HG03066 (cell line): ENCODE data around the gene CRYBA4.

Experiments
- ATAC-seq: cut with Tn5 transposase; IDR thresholded peaks from one replicate; pipeline ENCODE4 v1.9.1; 2021; ENCODE audit warnings: low read depth; ENCODE audit not compliant: unreplicated experiment

CRYBA4 gene

DNA sequence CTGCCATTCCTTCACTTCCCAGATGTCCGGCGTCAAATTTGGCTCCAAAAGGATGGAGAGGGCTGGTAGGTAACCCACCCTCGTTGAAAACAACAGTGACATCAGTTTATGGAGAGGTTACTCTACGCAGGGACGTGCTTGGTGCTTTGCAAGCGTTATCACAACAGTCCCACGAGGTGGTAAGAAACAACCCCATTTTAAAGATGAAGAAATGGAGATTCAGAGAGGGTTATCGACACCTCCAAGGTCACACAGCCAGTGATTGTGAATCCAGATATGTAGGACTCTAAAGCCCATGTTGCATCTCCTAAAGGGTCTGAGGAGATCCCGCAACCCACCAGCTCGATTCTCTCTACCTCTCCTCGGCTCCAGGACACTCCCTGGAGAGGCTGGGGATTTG is 36.4 kb downstream of the CRYBA4 start:
- ATAC-seq, result no peak

DNA sequence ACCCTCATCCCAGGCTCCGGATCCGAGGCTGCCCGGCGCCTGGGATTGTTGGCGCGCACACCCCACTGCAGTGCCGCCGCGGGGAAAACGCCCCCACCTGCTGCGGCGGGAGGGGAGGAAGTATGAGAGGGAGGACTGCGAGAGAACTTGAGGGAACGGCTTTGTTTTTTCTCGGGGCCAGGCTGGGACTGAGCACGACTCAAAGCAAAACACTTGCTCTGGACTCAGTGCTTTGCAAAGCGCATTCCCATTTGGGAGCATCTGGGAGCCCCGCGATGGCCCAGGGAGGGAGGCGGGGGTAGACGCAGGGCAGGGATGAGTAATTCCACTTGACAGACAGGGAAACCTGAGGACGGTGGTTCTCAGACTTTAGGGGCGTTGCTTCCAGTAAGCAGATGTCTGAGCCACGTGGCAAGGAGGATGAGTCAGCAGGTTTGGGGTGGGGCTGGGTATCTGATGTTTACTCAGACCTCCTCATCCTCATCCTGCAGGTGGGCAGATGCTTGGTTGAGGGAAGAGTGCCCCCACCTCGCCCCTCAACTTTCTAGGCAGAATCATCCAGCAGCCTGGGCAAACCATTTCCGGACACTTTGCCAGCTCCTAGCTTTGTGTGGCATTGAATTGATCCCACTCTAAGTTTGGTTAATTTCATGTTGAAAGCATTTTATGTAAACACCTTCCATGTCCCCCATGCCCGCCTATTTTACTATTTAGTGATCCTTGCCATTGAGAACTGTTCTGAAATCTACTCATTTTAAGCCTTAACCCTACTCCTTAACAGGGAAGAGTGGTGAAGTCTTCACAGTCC is 37.1 kb downstream of the CRYBA4 start:
- ATAC-seq, result peak; percentile 64

DNA sequence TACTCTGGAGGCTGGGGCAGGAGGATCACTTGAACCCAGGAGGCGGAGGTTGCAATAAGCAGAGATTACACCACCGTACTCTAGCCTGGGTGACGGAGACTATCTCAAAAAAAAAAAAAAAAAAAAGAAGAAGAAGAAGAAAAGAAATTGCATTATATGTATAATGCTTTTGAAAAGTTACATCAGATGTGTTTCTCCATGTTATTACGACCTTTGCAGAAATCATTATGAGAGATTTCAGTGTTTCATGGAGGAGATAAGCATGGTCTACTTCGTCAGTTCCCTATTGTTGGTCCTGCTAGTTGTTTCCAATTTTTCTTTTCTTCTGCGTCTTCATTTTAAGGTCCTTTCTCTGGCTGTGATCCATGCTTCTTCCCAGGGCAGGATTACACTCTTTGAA is 38.6 kb downstream of the CRYBA4 start:
- ATAC-seq, result no peak

DNA sequence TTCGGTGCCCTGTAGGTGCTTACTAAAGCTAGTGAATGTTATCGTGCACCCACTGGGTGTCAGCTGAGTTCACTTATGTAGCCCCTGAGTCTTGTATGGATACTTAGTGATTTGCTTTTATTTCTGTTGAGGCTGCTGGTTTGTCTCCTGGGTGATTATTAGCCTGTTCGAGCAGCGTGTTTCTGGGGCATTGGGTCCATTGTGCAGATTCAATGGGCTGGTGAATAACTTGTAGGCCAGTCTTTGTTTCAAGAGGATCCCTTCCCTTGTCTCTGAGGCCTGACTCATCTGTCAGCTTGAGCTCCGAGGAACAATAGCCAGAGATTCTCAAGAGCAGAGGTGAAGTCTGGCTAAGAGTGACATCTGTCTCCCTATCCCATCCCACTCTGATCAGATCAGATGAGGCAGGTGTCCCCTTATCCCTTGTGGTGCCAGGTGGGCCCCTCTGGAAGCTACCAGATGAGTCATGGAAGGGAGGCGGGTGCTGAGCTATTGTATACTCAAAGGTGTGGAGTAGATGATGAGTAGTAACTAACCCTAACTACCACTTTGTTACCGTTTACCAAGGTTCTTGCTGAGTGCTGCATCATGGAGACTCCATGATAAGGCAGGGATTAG is 39.3 kb downstream of the CRYBA4 start:
- no peak for ATAC-seq

DNA sequence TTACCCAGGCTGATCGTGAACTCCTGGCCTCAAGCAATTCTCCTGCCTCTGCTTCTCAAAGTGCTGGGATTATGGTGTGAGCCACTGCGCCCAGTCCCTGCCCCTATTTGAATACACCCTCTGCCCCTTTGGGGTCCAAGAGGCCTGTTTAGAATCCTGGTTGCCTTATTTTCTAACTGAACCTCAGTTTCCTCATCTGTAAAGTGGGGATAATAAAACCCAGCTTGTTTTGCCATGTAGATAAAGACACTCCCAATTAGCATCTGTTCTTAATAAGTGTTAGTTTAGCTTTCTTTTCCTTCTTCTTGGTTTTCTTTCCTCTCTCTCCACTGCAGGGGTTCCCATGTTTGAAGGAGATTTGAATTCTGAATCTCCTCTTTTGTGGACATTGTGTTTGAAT is 40.4 kb downstream of the CRYBA4 start:
- ATAC-seq, result no peak

DNA sequence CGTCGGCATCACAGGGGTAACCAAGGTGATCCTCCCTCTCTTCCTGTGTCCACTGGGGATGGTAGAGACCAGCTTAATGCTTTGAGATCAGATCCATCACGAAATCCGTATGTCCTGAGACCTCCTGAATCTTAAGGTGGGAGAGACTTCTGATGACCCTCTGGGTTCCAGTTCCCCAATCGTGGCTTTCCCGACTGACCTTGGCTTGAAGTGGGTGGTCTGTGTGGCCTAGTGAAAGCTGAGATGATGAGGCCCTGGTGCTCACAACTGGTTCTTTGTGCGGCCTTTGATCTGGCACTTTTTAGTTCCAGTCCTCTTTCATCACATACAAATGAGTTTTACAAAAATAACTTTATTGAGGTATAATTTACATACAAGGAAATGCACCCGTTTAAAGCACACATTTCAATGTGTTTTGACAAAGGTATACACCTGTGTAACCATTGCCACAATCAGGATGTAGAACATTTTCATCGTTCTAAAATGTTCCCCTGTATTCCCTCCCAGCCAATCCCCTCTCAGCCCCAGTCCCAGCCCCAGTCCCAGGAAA is 41.7 kb downstream of the CRYBA4 start:
- no peak for ATAC-seq

DNA sequence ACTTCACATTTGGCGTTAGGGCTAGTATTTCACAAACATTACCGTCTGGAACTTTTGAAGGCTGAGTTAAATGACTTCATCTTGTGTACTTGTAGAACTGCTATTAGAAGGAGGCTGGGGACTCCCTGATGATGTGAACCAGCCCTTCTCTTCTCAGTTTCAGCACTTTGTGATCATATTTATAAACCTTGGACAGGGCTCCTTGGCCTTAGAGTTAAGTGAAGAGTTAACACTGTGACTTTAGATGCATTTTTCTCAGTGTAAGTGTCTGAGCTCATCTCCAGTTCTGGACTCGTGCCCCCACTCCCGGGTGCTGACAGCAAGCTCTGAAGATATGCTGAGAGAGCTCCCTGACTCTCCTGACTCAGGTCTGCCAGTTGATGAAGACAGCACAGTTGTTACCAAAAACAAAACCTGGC is 44.1 kb downstream of the CRYBA4 start:
- no peak for ATAC-seq

DNA sequence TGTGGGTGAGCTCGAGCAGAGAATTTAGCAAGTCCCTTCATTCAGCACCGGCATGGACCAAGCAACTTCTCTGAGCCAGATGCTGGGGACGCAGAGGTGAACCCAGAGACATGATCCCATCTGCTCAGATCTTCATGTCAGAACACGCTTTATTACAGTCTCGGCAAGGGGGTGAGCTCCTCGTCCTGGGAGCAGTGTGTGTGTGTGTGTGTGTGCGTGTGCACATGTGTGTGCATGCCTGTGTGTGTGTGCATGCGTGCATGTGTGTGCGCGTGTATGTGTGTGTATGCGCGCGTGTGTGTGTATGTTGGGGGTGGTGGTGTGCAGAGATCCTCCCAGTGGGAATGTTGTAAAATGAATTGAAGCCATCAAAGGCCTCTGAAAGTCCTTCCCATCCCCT is 45.4 kb downstream of the CRYBA4 start:
- ATAC-seq, result no peak

DNA sequence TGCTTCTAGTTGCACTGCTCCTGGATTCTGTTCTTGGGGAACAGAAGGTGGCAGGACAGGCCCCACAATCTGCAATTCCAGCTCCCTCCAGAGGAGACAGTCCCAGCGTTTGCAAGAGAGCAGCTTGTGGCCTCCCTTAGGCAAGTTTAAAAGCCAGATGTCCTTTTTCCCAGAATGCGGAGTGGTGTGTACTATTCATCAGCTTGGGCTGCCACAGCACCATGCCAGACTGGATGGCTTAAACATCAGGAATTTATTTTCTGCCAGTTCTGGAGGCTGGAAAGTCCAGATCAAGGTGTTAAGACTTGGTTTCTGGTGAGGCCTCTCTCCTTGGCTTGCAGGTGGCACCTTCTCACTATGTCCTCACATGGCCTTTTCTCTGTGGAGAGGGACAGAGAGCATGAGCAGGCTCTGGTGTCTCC is 47.3 kb downstream of the CRYBA4 start:
- ATAC-seq, result no peak

DNA sequence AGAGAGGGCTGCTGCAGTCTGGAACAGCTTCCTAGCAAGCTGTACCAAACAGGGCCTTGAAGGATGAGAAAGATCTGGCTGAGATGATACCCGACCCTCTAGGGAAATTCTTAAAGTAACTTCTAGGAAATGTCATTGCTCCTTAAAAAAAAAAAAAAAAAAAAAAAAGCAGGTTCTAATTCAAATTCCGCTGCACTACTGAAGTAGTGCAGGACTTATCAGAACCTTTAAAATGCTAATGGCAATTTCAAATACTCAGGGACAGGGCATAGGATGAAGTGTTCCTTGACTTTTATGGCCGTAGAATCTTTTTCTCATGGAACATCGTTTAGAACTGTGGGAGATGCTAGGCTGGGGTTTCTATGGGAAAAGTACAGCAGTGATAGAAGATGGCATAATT is 48.7 kb downstream of the CRYBA4 start:
- ATAC-seq, result no peak

DNA sequence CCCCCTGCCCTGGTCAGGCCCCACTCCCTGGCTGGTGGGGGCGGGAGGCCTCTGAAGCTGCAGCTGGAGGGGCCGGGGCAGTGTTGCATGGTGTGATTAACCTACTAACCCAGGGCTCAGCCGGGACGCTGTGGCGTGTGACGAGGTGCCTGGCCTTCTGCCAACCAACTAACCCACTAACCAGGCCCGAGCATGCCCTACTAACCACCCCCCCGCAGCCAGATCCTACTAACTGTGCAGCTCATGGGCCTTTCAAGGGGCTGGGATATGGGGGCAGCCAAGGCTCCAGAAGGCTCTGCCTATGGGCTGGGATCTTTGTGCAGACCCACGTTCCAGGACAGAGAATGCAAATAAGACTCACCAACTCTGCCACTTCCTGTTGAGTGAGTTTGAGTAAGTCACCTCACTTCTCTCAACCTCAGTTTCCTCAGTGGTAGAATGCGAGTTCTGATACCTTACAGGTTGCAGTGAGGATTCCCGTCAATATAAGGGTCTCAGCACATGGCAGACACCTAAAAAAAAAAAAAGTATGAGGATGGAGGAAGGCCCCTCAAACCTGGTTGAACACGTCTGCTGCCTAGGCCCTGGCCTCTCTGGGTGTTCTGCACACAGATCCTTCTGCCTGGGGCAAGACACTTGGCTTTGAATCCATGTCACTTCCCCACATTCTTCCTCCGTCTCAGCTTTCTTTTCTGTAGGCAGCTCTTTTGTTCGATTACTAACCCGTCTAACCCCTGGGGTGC is 49.7 kb downstream of the CRYBA4 start:
- no peak for ATAC-seq

DNA sequence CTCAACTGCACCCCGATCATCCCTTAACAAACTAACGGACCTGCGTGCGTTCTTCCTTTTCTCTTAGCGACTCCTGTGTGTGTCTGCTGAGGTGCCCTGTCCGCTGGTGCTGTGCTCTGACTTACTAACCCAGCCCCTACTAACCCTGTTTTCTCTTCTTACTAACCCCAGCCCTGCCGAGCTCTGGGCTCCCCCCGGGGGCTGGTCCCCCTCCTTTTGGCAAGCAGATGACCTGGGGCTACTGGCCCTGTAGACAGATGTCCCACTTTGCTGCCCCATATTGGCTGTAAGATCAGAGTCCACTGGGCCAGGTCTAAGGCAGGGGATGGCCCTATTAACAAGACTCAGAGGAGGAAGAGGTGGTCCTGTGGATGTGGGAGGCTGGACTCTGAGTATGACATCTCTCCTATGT is 50.3 kb downstream of the CRYBA4 start:
- peak; percentile 19 for ATAC-seq

DNA sequence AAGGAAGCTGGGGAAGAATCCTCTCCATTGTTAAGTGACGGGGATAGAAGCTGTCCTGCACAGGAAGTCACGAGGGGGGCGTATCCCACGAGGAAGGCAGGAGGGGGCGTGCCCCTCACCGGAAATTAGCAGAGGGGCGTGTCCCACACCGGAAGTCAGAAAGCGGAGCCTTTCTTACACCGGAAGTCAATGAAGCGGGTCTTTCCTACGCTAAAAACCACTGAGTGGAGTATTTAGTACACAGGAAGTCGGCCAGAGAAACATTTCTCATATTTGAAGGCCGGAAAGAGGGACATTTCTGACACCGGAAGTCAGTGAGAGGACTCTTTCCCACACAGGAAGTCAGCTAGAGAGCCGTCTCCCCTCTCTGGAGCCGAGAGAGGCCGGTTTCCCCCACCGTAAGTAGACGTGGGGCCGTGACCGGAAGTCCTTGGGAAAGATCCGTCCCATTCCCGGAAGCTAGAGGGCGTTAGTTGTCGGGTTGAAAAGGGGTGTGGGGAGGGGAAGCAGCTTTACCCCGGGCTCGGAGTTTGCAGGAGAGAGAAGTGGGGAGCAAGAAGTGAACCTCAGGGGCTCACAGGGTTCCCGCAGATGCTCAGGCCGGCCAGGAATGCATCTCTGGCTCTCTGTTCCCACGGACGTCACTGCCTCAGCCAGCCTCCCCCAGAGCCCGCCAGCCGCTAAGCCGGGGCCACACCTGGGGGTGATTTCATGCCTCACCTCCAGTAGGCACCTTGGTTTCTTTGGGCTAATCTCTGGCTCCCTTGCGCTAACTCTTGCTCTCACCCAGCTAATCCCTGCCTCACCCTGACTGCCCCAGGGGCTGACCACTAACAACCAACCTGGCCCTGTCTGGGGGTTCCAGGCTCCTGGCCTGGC is 51.1 kb downstream of the CRYBA4 start:
- ATAC-seq, result peak; percentile 61

DNA sequence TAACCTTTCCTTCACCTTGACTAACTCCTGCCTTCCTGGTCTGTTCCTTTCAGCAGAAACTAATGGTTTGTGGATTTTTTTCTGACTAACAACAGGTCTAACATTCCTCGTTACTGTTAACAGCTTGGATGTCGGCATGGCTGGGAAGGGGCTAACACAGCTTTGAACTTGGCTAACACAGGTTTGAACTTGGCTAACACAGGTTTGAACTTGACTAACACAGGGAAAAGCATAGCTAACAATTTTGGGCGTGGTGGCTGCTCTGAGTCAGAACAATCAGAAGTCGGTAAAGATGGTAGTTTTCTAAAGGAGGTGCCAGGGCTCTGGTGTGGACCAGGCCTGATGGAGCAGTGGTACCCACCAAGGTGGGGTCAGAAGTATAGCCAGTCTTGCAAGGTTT is 51.7 kb downstream of the CRYBA4 start:
- no peak for ATAC-seq

DNA sequence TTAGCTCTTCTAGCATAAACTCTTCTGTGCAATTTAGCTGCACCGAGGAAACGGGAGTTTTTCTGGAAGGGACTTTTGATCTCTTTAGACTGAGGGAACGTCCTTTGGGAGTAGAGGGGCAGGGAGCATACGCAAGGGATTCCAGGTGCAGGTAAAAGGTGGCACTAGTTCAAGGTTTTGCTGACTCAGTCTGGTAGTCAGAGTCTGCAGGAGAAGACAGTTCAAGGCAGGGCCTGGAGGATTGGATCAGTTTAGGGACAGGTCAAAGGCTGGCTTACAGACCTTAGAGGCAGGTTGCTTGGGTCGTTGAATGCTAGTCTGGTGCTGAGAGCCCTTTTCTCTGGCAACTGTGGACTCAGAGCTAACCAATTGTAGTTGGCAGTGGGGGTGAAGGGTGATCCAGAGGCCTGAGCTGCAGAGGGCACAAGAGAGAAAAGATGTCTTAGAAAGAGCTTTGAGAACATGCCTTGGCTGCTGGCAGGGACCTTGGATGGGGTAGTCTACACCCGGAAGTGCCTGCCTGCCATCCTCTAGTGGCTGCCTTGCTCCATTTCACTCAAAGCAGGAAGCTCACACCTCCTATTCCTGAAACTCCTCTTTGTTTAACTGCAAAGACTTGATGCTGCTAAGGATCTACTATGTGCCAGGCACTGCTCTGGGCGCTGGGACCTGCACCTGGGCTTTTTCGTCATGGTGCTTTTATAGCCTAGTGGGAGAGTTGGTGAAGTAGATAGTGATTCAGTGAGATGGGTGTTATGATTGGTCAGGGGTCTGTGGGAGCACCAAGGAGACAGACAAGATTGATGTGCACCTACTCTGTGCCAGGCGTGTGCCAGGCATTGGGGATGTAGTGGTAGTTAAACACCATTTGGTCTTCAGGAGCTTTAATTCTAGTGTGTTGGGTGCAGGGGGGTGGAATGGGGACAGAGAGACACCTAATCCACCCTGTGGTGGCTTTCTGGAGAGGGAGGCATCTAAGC is 52.7 kb downstream of the CRYBA4 start:
- no peak for ATAC-seq

DNA sequence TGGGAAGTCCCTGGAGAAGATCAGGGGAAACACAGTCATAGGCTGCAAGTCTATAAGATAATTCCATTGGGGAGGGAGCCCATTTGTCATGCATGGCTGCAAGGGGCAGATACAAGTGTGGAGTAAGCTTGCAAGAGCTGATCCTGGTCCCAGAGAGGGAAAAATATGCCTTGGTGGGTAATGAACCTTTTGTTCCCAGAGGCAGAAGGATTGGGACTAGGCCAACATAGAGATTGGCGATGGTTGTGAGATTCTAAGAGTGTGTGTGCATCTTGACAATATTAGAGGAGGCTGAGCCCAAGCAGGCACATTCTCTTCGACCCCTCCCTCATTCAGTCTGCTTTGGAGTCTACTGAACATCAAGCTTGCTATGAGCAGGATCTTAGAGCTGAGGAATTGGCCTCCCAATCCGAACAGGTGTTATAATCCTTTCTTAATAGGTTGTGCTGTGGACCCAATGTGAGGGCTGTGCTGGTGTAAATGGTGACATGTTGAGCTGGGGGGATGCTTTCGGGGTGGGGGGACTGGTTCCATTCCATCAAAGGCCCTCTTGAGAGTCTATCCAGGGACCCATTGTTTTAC is 54.0 kb downstream of the CRYBA4 start:
- no peak for ATAC-seq

DNA sequence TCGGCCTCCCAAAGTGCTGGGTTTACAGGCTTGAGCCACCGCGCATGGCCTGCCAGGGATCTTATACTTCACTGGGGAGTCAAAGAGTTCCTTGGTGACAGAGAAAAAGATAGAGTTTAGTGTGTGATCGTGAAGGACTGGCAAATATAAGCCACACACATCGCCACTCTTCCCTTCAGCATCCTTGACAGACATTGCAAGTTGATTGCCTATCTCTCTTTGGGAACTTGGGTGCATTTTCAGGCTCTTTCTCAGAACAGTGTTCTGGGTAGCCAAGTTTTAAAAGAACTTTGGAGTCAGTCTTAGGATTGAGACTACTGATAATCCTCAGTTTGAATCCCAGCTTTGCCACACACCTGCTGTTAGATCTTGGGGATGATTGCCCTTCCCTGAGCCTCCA is 55.5 kb downstream of the CRYBA4 start:
- ATAC-seq, result no peak

DNA sequence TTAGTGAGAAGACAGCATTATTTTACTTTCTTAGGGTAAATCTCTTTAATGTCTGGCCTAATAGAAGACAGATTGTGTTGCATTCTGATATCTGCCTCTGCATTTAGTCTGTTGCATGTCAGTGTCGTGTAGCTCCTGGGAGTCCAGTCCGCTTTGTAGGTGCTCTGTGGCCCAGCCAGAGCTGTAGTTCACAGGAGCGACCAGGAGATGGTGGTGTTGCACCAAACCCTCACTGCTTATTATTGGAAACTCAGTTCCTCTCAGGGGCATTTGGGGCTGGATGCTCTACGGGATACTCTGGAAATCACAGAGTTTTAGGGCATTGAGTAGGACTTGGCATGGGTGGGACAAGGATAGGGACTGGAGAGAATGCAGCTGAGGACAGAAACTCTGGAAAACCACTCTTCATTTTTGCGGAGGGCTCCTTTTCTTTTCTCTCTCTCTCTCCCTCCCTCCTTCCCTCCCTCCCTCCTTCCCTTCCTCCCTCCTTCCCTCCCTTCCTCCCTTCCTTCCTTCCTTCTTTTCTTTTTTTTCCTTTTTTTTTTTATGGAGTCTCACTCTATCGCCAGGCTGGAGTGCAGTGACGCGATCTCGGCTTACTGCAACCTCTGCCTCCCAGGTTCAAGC is 57.4 kb downstream of the CRYBA4 start:
- ATAC-seq, result no peak
